GM12891 (cell line): ENCODE measurements around the gene LENG8.

Source experiments
- DNase-seq: peaks from one replicate; pipeline ENCODE4 v3.0.0; 2011; ENCODE audit warnings: low spot score; ENCODE audit not compliant: insufficient read length
- FAIRE-seq: peaks from 2 replicates; lab custom pipeline; 2011; peaks lifted over from hg19 to GRCh38; lab: Jason Lieb, UNC
- PAX5 ChIP-seq: IDR thresholded peaks from 2 replicates; pipeline ENCODE4 v1.6.1; 2011; ENCODE audit warnings: low read length, moderate library complexity, mild to moderate bottlenecking; ENCODE audit not compliant: insufficient read depth, severe bottlenecking
- POLR2A ChIP-seq: IDR thresholded peaks from 2 replicates; pipeline ENCODE4 v1.6.1; 2011; ENCODE audit warnings: low read depth, low read length, control low read depth
- POLR2AphosphoS5 ChIP-seq: IDR thresholded peaks from 2 replicates; pipeline ENCODE4 v1.6.1; 2011; ENCODE audit warnings: low read depth, low read length, control low read depth
- POU2F2 ChIP-seq: IDR thresholded peaks from 2 replicates; pipeline ENCODE4 v1.6.1; 2011; ENCODE audit warnings: low read depth, mild to moderate bottlenecking, control low read depth, low read length, moderate library complexity
- SPI1 ChIP-seq: IDR thresholded peaks from 2 replicates; pipeline ENCODE4 v1.6.1; 2011; ENCODE audit warnings: low read depth, low read length, control low read depth
- TAF1 ChIP-seq: IDR thresholded peaks from 2 replicates; pipeline ENCODE4 v1.6.1; 2011; ENCODE audit warnings: low read depth, low read length, control low read depth

Gene LENG8

DNA sequence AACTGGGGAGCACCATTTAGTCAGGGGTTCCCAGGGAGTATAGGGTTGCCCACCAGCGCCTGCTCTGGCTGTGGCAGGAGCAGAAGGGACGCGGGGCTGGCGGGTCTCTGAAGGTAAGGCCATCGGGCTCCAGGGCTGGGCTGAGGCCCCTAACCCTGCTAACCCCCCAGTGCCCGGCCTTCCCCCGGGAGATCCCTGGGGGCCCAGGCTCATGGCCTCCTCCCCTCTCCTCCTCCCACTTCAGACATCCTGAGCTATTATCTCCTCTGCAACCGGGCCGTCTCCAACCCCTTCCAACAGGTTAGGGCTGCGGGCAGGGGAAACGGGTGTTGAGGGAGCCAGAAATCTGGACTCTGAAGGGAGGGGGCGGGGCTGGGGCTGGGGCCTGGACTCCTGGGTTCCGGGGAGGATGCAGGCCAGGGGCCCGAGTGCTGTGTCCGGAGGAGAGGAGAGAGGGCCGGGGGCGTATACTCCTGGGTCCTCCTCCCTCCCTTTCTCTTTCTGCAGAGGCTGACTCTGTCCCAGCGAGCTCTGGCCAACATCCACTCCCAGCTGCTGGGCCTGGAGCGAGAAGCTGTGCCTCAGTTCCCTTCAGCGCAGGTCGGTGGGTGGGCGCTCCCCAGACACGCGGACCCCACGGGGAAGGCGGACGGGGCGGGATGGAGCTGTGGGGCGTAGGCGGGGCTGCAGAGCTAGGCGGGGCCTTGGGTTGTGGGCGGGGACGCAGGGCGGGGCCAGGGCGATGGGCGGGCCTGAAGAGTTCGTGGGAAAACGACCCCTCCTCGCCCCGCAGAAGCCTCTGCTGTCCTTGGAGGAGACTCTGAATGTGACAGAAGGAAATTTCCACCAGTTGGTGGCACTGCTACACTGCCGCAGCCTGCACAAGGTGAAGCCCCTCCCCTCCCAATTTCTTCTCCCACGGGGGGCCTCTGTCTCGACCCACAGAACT, 18.4 kb upstream of the LENG8 start:
- TF ChIP-seq TAF1 = no peak
- no peak for TF ChIP-seq SPI1
- no peak for TF ChIP-seq PAX5
- no peak for TF ChIP-seq POLR2A
- TF ChIP-seq POU2F2 = no peak
- no peak for TF ChIP-seq POLR2AphosphoS5
- FAIRE-seq (no peak), DNase-seq (no peak)

DNA sequence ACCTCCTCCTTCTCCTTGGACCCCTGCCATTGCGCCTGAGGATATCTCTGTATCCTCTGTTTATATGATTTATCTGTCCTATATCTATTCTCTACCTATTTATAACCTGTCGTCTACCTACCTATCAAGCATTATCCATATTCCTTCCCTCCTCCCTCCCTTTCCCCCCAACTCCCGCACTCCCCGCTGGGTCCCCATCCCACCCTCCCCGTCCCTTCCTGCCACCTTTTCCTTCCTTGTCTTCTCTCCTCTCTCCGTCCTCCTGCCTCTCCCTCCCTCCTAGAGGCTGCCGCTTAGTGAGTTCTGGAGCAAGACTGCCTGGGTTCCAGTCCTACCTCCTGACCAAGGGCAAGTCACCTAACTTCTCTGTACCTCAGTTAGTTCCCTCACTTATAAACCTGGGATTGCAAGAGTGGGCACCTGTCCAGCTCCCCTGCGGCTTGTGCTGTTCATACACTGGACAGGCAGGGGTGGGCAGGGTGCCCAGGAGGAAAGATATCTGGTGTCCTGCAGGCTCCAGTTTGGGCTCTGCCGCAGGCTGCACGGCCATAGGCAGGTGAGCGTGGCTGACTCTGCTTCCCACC, 17.7 kb upstream of the LENG8 start:
- no peak for DNase-seq
- TF ChIP-seq POLR2A (no peak), SPI1 (no peak), TAF1 (no peak), POLR2AphosphoS5 (no peak), POU2F2 (no peak), PAX5 (no peak)
- no peak for FAIRE-seq

GRCh38 chr19:54432144-54432738, 16.8 kb upstream of the LENG8 start:
- no peak for FAIRE-seq
- DNase-seq = no peak
- TF ChIP-seq TAF1 (no peak), POLR2AphosphoS5 (no peak), PAX5 (no peak), POLR2A (no peak), POU2F2 (no peak), SPI1 (no peak)

- FAIRE-seq = no peak
- TF ChIP-seq POLR2AphosphoS5 (no peak), PAX5 (no peak), POU2F2 (no peak), TAF1 (no peak), POLR2A (no peak)
- DNase-seq = no peak
These were observed 15.3 kb upstream of the LENG8 start for GRCh38 chr19:54433697-54434096.

DNA sequence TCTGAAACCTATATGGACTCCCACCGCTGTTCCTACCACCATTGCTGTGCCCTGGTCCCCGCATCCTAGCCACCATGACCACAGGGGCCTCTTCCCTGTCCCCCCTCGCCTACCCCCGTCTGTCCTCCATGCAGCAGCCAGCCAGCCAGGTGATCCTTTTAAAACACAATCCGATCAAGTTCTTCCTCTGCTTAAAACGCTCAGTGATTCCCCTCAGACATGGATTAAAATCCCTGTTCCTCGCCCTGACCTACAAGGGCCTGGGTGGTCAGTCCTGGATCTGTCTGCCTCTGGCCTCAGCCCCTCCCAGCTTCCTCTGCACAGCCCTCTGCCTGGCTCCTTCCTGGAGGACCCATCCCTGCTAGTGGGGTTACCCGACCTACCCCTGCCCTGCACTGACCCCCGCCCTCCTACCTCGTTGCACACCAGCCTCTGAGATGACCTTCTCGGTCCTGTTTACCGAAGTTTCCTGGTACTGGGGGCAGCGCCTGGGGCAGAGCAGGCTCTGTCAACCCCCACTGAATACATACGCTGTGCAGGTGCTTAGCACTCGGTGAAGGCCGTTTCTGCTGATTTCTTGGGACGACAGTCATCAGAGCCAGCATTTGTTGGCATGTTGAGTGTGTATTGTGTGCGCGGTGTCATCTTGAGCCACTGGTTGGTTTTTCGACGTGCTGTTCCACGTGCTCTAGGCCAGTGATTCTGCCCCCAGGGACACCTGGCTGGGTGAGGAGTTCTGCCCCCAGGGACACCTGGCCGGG, 14.7 kb upstream of the LENG8 start:
- DNase-seq = no peak
- TF ChIP-seq SPI1 = no peak
- TF ChIP-seq PAX5 = no peak
- no peak for TF ChIP-seq POU2F2
- no peak for TF ChIP-seq TAF1
- TF ChIP-seq POLR2A = no peak
- no peak for TF ChIP-seq POLR2AphosphoS5
- FAIRE-seq = no peak

GRCh38 chr19:54434873-54435214, 14.2 kb upstream of the LENG8 start:
- TF ChIP-seq POLR2A = no peak
- no peak for TF ChIP-seq POLR2AphosphoS5
- no peak for TF ChIP-seq PAX5
- TF ChIP-seq SPI1 = no peak
- no peak for TF ChIP-seq TAF1
- no peak for TF ChIP-seq POU2F2
- no peak for FAIRE-seq
- no peak for DNase-seq

DNA sequence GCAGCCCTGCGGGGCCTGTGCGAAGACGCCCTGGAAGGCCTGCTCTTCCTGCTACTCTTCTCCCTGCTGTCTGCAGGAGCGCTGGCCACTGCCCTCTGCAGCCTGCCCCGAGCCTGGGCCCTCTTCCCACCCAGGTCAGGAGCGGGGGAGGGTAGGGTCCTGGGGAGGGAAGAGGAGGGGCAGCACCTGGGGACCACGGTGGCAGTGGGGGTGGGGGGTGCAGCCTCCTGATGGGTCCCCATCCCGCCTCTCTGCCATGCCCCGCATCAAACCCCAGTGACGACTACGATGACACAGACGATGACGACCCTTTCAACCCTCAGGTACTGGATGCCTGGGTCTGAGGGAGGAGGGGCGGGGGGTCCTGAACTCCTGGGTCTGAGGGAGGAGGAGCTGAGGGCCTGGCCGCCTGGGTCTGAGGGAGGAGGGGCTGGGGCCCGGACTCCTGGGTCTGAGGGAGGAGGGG, 13.4 kb upstream of the LENG8 start:
- DNase-seq (no peak), FAIRE-seq (no peak)
- TF ChIP-seq POLR2A (no peak), SPI1 (no peak), PAX5 (no peak), POU2F2 (no peak), POLR2AphosphoS5 (no peak), TAF1 (no peak)

GRCh38 chr19:54436031-54436523, 12.9 kb upstream of the LENG8 start:
- FAIRE-seq (no peak), DNase-seq (no peak)
- TF ChIP-seq POU2F2 (no peak), PAX5 (no peak), SPI1 (no peak), TAF1 (no peak), POLR2A (no peak), POLR2AphosphoS5 (no peak)

- no peak for DNase-seq
- TF ChIP-seq TAF1 = no peak
- TF ChIP-seq POU2F2 = no peak
- no peak for TF ChIP-seq SPI1
- TF ChIP-seq POLR2AphosphoS5 = no peak
- no peak for TF ChIP-seq POLR2A
- TF ChIP-seq PAX5 = no peak
- no peak for FAIRE-seq
These were observed 12.3 kb upstream of the LENG8 start for GRCh38 chr19:54436628-54437252.
